HepG2 (cell line): ENCODE measurements around the gene GRK6. TPM values are rescaled to one million over a fixed set of nuclear protein-coding genes. Genes with fewer than 3 reads are reported as not detected.

Source experiments
- ADNP ChIP-seq: sonication (generic); formaldehyde crosslinking; IDR thresholded peaks from 2 replicates; pipeline ENCODE4 v1.4.0; 2020; ENCODE audit warnings: missing genetic modification reagents
- BRF2 ChIP-seq: sonication (generic); formaldehyde crosslinking; IDR thresholded peaks from 2 replicates; pipeline ENCODE4 v1.8.1; 2022; ENCODE audit warnings: mild to moderate bottlenecking, missing genetic modification reagents
- CAMTA2 ChIP-seq: sonication (generic); formaldehyde crosslinking; IDR thresholded peaks from 2 replicates; pipeline ENCODE4 v1.4.0; 2020; ENCODE audit warnings: mild to moderate bottlenecking, missing genetic modification reagents, borderline replicate concordance
- CBX1 ChIP-seq: IDR thresholded peaks from one replicate; pipeline ENCODE4 v1.6.1; 2016; ENCODE audit warnings: antibody characterized with exemption, low read depth
- CCAR2 ChIP-seq: fragments of 200-400 bp; formaldehyde crosslinking; optimal IDR thresholded peaks from 2 replicates; pipeline ENCODE3; 2018; ENCODE audit warnings: low read depth, mild to moderate bottlenecking, low read length, moderate library complexity
- FLYWCH1 ChIP-seq: sonication (generic); formaldehyde crosslinking; IDR thresholded peaks from 2 replicates; pipeline ENCODE4 v1.8.1; 2023; ENCODE audit warnings: mild to moderate bottlenecking, missing genetic modification reagents
- HOXA5 ChIP-seq: sonication (generic); formaldehyde crosslinking; IDR thresholded peaks from 2 replicates; pipeline ENCODE4 v1.4.0; 2020; ENCODE audit warnings: missing genetic modification reagents
- ISL2 ChIP-seq: sonication (generic); formaldehyde crosslinking; IDR thresholded peaks from 2 replicates; pipeline ENCODE4 v1.5.0; 2020; ENCODE audit warnings: missing genetic modification reagents
- JUN ChIP-seq: sonication (generic); formaldehyde crosslinking; IDR thresholded peaks from 2 replicates; pipeline ENCODE4 v1.4.0; 2020; ENCODE audit warnings: mild to moderate bottlenecking, missing genetic modification reagents
- KDM1A ChIP-seq: IDR thresholded peaks from 2 replicates; pipeline ENCODE4 v1.6.1; 2016; ENCODE audit warnings: missing compliant biosample characterization
- MBNL3 ChIP-seq: fragments of 250-450 bp; sonication (Bioruptor Pico); conservative IDR thresholded peaks from 2 replicates; pipeline ENCODE4 v1.8.0; 2022; ENCODE audit warnings: mild to moderate bottlenecking, inconsistent platforms
- MTA3 ChIP-seq: sonication (generic); formaldehyde crosslinking; IDR thresholded peaks from 2 replicates; pipeline ENCODE4 v1.4.0; 2020; ENCODE audit warnings: missing genetic modification reagents
- SIN3B ChIP-seq: fragments of 150-350 bp; IDR thresholded peaks from 2 replicates; pipeline ENCODE4 v1.6.1; 2014; ENCODE audit warnings: low read length
- SNAPC5 ChIP-seq: sonication (generic); formaldehyde crosslinking; IDR thresholded peaks from 2 replicates; pipeline ENCODE4 v1.8.1; 2023; ENCODE audit warnings: mild to moderate bottlenecking, missing genetic modification reagents, borderline replicate concordance
- WIZ ChIP-seq: sonication (generic); formaldehyde crosslinking; IDR thresholded peaks from 2 replicates; pipeline ENCODE4 v1.5.1; 2020; ENCODE audit warnings: mild to moderate bottlenecking, missing genetic modification reagents
- XBP1 ChIP-seq: sonication (generic); formaldehyde crosslinking; IDR thresholded peaks from 2 replicates; pipeline ENCODE4 v1.5.0; 2020; ENCODE audit warnings: missing genetic modification reagents
- ZNF24 ChIP-seq: fragments of 450-650 bp; IDR thresholded peaks from 2 replicates; pipeline ENCODE4 v1.6.1; 2017; ENCODE audit warnings: antibody characterized with exemption, mild to moderate bottlenecking
- ZNF33B ChIP-seq: sonication (generic); formaldehyde crosslinking; IDR thresholded peaks from 2 replicates; pipeline ENCODE4 v1.5.1; 2020; ENCODE audit warnings: mild to moderate bottlenecking, missing genetic modification reagents
- ZNF451 ChIP-seq: sonication (generic); formaldehyde crosslinking; IDR thresholded peaks from 2 replicates; pipeline ENCODE4 v1.5.0; 2020; ENCODE audit warnings: mild to moderate bottlenecking, missing genetic modification reagents
- ZNF672 ChIP-seq: sonication (generic); formaldehyde crosslinking; IDR thresholded peaks from 2 replicates; pipeline ENCODE4 v1.8.1; 2022; ENCODE audit warnings: missing genetic modification reagents
- ZNF777 ChIP-seq: sonication (generic); formaldehyde crosslinking; IDR thresholded peaks from 2 replicates; pipeline ENCODE4 v1.4.0; 2020; ENCODE audit warnings: missing genetic modification reagents
- ZNF781 ChIP-seq: sonication (generic); formaldehyde crosslinking; IDR thresholded peaks from 2 replicates; pipeline ENCODE4 v1.5.1; 2020; ENCODE audit warnings: borderline replicate concordance, mild to moderate bottlenecking, missing genetic modification reagents; ENCODE audit errors: not compliant biosample characterization
- ZNF878 ChIP-seq: sonication (generic); formaldehyde crosslinking; IDR thresholded peaks from 2 replicates; pipeline ENCODE4 v1.8.1; 2023; ENCODE audit warnings: mild to moderate bottlenecking, missing genetic modification reagents, moderate library complexity
- ZSCAN31 ChIP-seq: sonication (generic); formaldehyde crosslinking; IDR thresholded peaks from 2 replicates; pipeline ENCODE4 v1.5.0; 2020; ENCODE audit warnings: low read depth, mild to moderate bottlenecking, missing genetic modification reagents
- polyA plus RNA-seq, 8 experiments: library from polyadenylated mRNA; depleted of rRNA in 3 of 8; stranded (reverse) in 7 of 8; unstranded in 1 of 8; fragments of >200 nt; fragmentation: Illumina TruSeq in 4 of 8; extraction: Trizol in 4 of 8; gene quantifications; 2 replicates each; pipeline versions ENCODE4 v1.2.1 to v1.2.3, GENCODE V29; 2011 to 2016; ENCODE audit warnings: low read depth in 4 of 8, missing spikeins in 1 of 8, mixed read lengths in 1 of 8; ENCODE audit not compliant: insufficient read depth in 1 of 8
- total RNA-seq, 5 experiments: library from RNA; depleted of rRNA; stranded (reverse); fragments of >200 nt; fragmentation: Illumina TruSeq; extraction: Trizol; gene quantifications; 2 replicates each; pipeline ENCODE4 v1.2.3, GENCODE V29; 2016; ENCODE audit warnings: low read depth in 1 of 5
- TF ChIP-seq, protein P1 (sequence below): IDR thresholded peaks from 2 replicates; pipeline ENCODE4 v1.6.1; 2016; ENCODE audit warnings: missing compliant biosample characterization, missing genetic modification reagents, borderline replicate concordance
- TF ChIP-seq, protein P2 (sequence below): sonication (generic); formaldehyde crosslinking; IDR thresholded peaks from 2 replicates; pipeline ENCODE4 v1.4.0; 2020; ENCODE audit warnings: missing genetic modification reagents, borderline replicate concordance

Gene GRK6
- total and polyA plus RNA-seq, 2 of the 13 experiments (the other 11 are each of a cell fraction or from before 2014, with no cell fraction given), result 13.2 to 19.9 TPM

- no peak for TF ChIP-seq JUN
- TF ChIP-seq SNAPC5 (CRISPR knock-in tag), result no peak
- no peak for TF ChIP-seq ZSCAN31 (CRISPR knock-in tag)
- TF ChIP-seq ZNF24, result no peak
- TF ChIP-seq, protein P1, sequence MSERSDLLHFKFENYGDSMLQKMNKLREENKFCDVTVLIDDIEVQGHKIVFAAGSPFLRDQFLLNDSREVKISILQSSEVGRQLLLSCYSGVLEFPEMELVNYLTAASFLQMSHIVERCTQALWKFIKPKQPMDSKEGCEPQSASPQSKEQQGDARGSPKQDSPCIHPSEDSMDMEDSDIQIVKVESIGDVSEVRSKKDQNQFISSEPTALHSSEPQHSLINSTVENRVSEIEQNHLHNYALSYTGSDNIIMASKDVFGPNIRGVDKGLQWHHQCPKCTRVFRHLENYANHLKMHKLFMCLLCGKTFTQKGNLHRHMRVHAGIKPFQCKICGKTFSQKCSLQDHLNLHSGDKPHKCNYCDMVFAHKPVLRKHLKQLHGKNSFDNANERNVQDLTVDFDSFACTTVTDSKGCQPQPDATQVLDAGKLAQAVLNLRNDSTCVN, result peak; percentile 75; the same call in 1 of the 2 replicates
- TF ChIP-seq ZNF672 (CRISPR knock-in tag), result no peak
- peak; percentile 65; the same call in 1 of the 2 replicates for TF ChIP-seq HOXA5 (CRISPR knock-in tag)
- no peak for TF ChIP-seq CAMTA2 (CRISPR knock-in tag)
- TF ChIP-seq, protein P2, sequence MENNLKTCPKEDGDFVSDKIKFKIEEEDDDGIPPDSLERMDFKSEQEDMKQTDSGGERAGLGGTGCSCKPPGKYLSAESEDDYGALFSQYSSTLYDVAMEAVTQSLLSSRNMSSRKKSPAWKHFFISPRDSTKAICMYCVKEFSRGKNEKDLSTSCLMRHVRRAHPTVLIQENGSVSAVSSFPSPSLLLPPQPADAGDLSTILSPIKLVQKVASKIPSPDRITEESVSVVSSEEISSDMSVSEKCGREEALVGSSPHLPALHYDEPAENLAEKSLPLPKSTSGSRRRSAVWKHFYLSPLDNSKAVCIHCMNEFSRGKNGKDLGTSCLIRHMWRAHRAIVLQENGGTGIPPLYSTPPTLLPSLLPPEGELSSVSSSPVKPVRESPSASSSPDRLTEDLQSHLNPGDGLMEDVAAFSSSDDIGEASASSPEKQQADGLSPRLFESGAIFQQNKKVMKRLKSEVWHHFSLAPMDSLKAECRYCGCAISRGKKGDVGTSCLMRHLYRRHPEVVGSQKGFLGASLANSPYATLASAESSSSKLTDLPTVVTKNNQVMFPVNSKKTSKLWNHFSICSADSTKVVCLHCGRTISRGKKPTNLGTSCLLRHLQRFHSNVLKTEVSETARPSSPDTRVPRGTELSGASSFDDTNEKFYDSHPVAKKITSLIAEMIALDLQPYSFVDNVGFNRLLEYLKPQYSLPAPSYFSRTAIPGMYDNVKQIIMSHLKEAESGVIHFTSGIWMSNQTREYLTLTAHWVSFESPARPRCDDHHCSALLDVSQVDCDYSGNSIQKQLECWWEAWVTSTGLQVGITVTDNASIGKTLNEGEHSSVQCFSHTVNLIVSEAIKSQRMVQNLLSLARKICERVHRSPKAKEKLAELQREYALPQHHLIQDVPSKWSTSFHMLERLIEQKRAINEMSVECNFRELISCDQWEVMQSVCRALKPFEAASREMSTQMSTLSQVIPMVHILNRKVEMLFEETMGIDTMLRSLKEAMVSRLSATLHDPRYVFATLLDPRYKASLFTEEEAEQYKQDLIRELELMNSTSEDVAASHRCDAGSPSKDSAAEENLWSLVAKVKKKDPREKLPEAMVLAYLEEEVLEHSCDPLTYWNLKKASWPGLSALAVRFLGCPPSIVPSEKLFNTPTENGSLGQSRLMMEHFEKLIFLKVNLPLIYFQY (CRISPR knock-in tag), result peak; percentile 43; the same call in 1 of the 2 replicates
- no peak for TF ChIP-seq WIZ (CRISPR knock-in tag)
- TF ChIP-seq ZNF777 (CRISPR knock-in tag), result peak; percentile 86
- TF ChIP-seq ZNF781 (CRISPR knock-in tag), result no peak
- no peak for TF ChIP-seq ZNF878 (CRISPR knock-in tag)
- no peak for TF ChIP-seq ZNF451 (CRISPR knock-in tag)
- TF ChIP-seq BRF2, result no peak
- TF ChIP-seq ADNP (CRISPR knock-in tag), result peak; percentile 83; the same call in 1 of the 2 replicates
- no peak for TF ChIP-seq XBP1 (CRISPR knock-in tag)
- TF ChIP-seq CCAR2, result no peak
- no peak for TF ChIP-seq ZNF33B
- 0 out of 2 replicates have a peak, but pooled peaks have one; percentile 25 for TF ChIP-seq ISL2 (CRISPR knock-in tag)
- TF ChIP-seq KDM1A (CRISPR knock-in tag), result peak; percentile 98
- TF ChIP-seq FLYWCH1 (CRISPR knock-in tag), result no peak
- TF ChIP-seq MBNL3, result no peak
- TF ChIP-seq SIN3B, result no peak
- TF ChIP-seq MTA3 (CRISPR knock-in tag), result no peak
- no peak for TF ChIP-seq CBX1
Measured at GRCh38 chr5:177425801-177426565, 493 bp upstream of the GRK6 start (continued).
